Endometrial microvascular endothelial cells (primary cell): ENCODE measurements around the gene TBC1D3G. TPM values are rescaled to one million over a fixed set of nuclear protein-coding genes. Genes with fewer than 3 reads are reported as not detected.
"Not testable (repeated sequence)": the region's sequence is repeated elsewhere in the genome, so short reads cannot be mapped to it uniquely, and the experiment has no call there.

Experiments
- in situ Hi-C: cut with HindIII; loops from 2 replicates; pipeline ENCODE4 v1.10.0; 2017; ENCODE audit warnings: low sequenced_read_pairs, low pct_unique_long_range_greater_than_20kb; ENCODE audit errors: inconsistent ontology term
- total RNA-seq: library from RNA; depleted of rRNA; stranded (reverse); fragments of >200 nt; gene quantifications from one replicate; pipeline ENCODE4 v1.2.3, GENCODE V29; 2015; ENCODE audit errors: inconsistent ontology term

Gene TBC1D3G
- not detected for total RNA-seq

- in situ Hi-C loops, result not testable (repeated sequence)
Observed at GRCh38 chr17:36323584-36323983, at the start of gene TBC1D3G. TBC1D3G (plus strand) TSS chr17:36323884; CDS start chr17:36325412, 1,528 bp downstream.

GRCh38 chr17:36283256-36283655 is 40.4 kb upstream of the TBC1D3G start:
- in situ Hi-C loops, result not testable (repeated sequence)

- in situ Hi-C loops, result not testable (repeated sequence)
Observed at GRCh38 chr17:36284219-36284618, 39.5 kb upstream of the TBC1D3G start.

- in situ Hi-C loops, result not testable (repeated sequence)
Observed at GRCh38 chr17:36289965-36290612, 33.6 kb upstream of the TBC1D3G start.

- in situ Hi-C loops, result not testable (repeated sequence)
Observed at GRCh38 chr17:36295161-36295560, 28.5 kb upstream of the TBC1D3G start.

- in situ Hi-C loops, result not testable (repeated sequence)
Observed at GRCh38 chr17:36315736-36316135, 7.9 kb upstream of the TBC1D3G start.

GRCh38 chr17:36362496-36362895 is 38.8 kb downstream of the TBC1D3G start:
- in situ Hi-C loops, result not testable (repeated sequence)

- in situ Hi-C loops, result not testable (repeated sequence)
Observed at GRCh38 chr17:36375938-36376337, 52.3 kb downstream of the TBC1D3G start.

Other genes with a start within 250 kb of the TBC1D3G start
- not detected for gene CCL3, start 233.7 kb upstream of the TBC1D3G start, total RNA-seq
- gene CCL4, start 220.1 kb upstream of the TBC1D3G start, total RNA-seq, result not detected
- not detected for gene TBC1D3B, start 147.2 kb upstream of the TBC1D3G start, total RNA-seq
- not detected for gene CCL3L1, start 127.1 kb upstream of the TBC1D3G start, total RNA-seq
- not detected for gene CCL4L2, start 112.8 kb upstream of the TBC1D3G start, total RNA-seq
- not detected for gene TBC1D3I, start 59.3 kb upstream of the TBC1D3G start, total RNA-seq
- gene TBC1D3H, start 64.6 kb downstream of the TBC1D3G start, total RNA-seq, result not detected
- gene ZNHIT3, start 162.8 kb downstream of the TBC1D3G start, total RNA-seq, result 44.6 TPM
- 79.4 TPM for gene MYO19, start 211.0 kb downstream of the TBC1D3G start, total RNA-seq
- 32.1 TPM for gene PIGW, start 211.1 kb downstream of the TBC1D3G start, total RNA-seq
- 19.8 TPM for gene GGNBP2, start 221.0 kb downstream of the TBC1D3G start, total RNA-seq